HepG2 (cell line): ENCODE measurements around the gene RBP4. TPM values are rescaled to one million over a fixed set of nuclear protein-coding genes. Genes with fewer than 3 reads are reported as not detected.
A peak's percentile ranks its signal among the peaks of the same experiment; 100 is the strongest.

Experiments used
- CERS6 ChIP-seq: sonication (generic); formaldehyde crosslinking; IDR thresholded peaks from 2 replicates; pipeline ENCODE4 v1.5.0; 2020; ENCODE audit warnings: missing genetic modification reagents
- EEA1 ChIP-seq: sonication (generic); formaldehyde crosslinking; IDR thresholded peaks from 2 replicates; pipeline ENCODE4 v1.5.1; 2020; ENCODE audit warnings: mild to moderate bottlenecking, missing genetic modification reagents, borderline replicate concordance
- ELK4 ChIP-seq: sonication (generic); formaldehyde crosslinking; IDR thresholded peaks from 2 replicates; pipeline ENCODE4 v1.9.0; 2021; ENCODE audit warnings: missing genetic modification reagents, borderline replicate concordance
- GATAD2A ChIP-seq: IDR thresholded peaks from 2 replicates; pipeline ENCODE4 v1.6.1; 2016
- NCOA1 ChIP-seq: sonication (generic); formaldehyde crosslinking; IDR thresholded peaks from 2 replicates; pipeline ENCODE4 v1.9.0; 2021; ENCODE audit warnings: missing genetic modification reagents
- RBFOX2 ChIP-seq: fragments of 200-400 bp; formaldehyde crosslinking; IDR thresholded peaks from 2 replicates; pipeline ENCODE4 v1.6.1; 2017; ENCODE audit warnings: low read depth, mild to moderate bottlenecking, low read length
- SNAPC5 ChIP-seq: sonication (generic); formaldehyde crosslinking; IDR thresholded peaks from 2 replicates; pipeline ENCODE4 v1.8.1; 2023; ENCODE audit warnings: mild to moderate bottlenecking, missing genetic modification reagents, borderline replicate concordance
- SRF ChIP-seq: IDR thresholded peaks from 2 replicates; pipeline ENCODE4 v1.6.1; 2011; ENCODE audit warnings: mild to moderate bottlenecking, low read depth, low read length, moderate library complexity
- TCF12 ChIP-seq, 2 experiments: fragments of 450-650 bp in 1 of 2; sonication (generic) in 1 of 2; formaldehyde crosslinking in 1 of 2; IDR thresholded peaks; 2 replicates each; pipeline versions ENCODE4 v1.6.1 to v1.8.0; 2017 to 2022; ENCODE audit warnings: antibody characterized with exemption in 1 of 2, mild to moderate bottlenecking in 1 of 2, missing genetic modification reagents in 1 of 2, moderate library complexity in 1 of 2
- THAP9 ChIP-seq: sonication (generic); formaldehyde crosslinking; IDR thresholded peaks from 2 replicates; pipeline ENCODE4; 2020; ENCODE audit warnings: missing genetic modification reagents, mild to moderate bottlenecking, borderline replicate concordance
- XBP1 ChIP-seq: sonication (generic); formaldehyde crosslinking; IDR thresholded peaks from 2 replicates; pipeline ENCODE4 v1.5.0; 2020; ENCODE audit warnings: missing genetic modification reagents
- ZBTB10 ChIP-seq: sonication (generic); formaldehyde crosslinking; IDR thresholded peaks from 2 replicates; pipeline ENCODE4 v1.4.0; 2020; ENCODE audit warnings: missing genetic modification reagents, borderline replicate concordance
- ZNF556 ChIP-seq: sonication (generic); formaldehyde crosslinking; IDR thresholded peaks from 2 replicates; pipeline ENCODE4 v1.4.0; 2020; ENCODE audit warnings: mild to moderate bottlenecking, missing genetic modification reagents, borderline replicate concordance
- polyA plus RNA-seq, 8 experiments: library from polyadenylated mRNA; depleted of rRNA in 3 of 8; stranded (reverse) in 7 of 8; unstranded in 1 of 8; fragments of >200 nt; fragmentation: Illumina TruSeq in 4 of 8; extraction: Trizol in 4 of 8; gene quantifications; 2 replicates each; pipeline versions ENCODE4 v1.2.1 to v1.2.3, GENCODE V29; 2011 to 2016; ENCODE audit warnings: low read depth in 4 of 8, missing spikeins in 1 of 8, mixed read lengths in 1 of 8; ENCODE audit not compliant: insufficient read depth in 1 of 8
- total RNA-seq, 5 experiments: library from RNA; depleted of rRNA; stranded (reverse); fragments of >200 nt; fragmentation: Illumina TruSeq; extraction: Trizol; gene quantifications; 2 replicates each; pipeline ENCODE4 v1.2.3, GENCODE V29; 2016; ENCODE audit warnings: low read depth in 1 of 5

Gene RBP4
- total and polyA plus RNA-seq, 2 of the 13 experiments (the other 11 are each of a cell fraction or from before 2014, with no cell fraction given), result 642 to 931 TPM

- TF ChIP-seq THAP9 (CRISPR knock-in tag) (0 out of 2 replicates have a peak, but pooled peaks have one; percentile 10), SRF (no peak), EEA1 (CRISPR knock-in tag) (no peak), ZNF556 (CRISPR knock-in tag) (no peak), NCOA1 (CRISPR knock-in tag) (no peak), ZBTB10 (CRISPR knock-in tag) (no peak), ELK4 (CRISPR knock-in tag) (no peak), TCF12 (IDR thresholded peaks at IDR 0.05) (no peak), TCF12 (CRISPR knock-in tag; IDR thresholded peaks at IDR 0.05) (no peak), SNAPC5 (CRISPR knock-in tag) (no peak), CERS6 (no peak), RBFOX2 (peak; percentile 76), GATAD2A (CRISPR knock-in tag) (no peak), XBP1 (CRISPR knock-in tag) (no peak)
Measured at GRCh38 chr10:93595378-93596161, 5.5 kb downstream of the RBP4 start (continued).
